ENCODE results near the gene FAM168B. TPM values are rescaled to one million over a fixed set of nuclear protein-coding genes. Genes with fewer than 3 reads are reported as not detected.

Gene FAM168B
- total RNA-seq (2022) = 89.7 and 111 TPM in 2 replicates
- Bru-seq, nascent RNA = percentile 94 among the genes with signal in this experiment
- percentile 97 among the genes with signal in this experiment for BruChase-seq, experiment 1, labeled RNA remaining after a 6-hour chase
- percentile 96 among the genes with signal in this experiment for BruChase-seq, experiment 2, labeled RNA remaining after a 2-hour chase
- long read RNA-seq, full-length matches to known transcripts = 34 of 61 reads
- long read RNA-seq, partial matches to known transcripts = 5 of 61 reads
- long read RNA-seq, other reads (novel, unspliced or antisense) = 22 of 61 reads

DNA sequence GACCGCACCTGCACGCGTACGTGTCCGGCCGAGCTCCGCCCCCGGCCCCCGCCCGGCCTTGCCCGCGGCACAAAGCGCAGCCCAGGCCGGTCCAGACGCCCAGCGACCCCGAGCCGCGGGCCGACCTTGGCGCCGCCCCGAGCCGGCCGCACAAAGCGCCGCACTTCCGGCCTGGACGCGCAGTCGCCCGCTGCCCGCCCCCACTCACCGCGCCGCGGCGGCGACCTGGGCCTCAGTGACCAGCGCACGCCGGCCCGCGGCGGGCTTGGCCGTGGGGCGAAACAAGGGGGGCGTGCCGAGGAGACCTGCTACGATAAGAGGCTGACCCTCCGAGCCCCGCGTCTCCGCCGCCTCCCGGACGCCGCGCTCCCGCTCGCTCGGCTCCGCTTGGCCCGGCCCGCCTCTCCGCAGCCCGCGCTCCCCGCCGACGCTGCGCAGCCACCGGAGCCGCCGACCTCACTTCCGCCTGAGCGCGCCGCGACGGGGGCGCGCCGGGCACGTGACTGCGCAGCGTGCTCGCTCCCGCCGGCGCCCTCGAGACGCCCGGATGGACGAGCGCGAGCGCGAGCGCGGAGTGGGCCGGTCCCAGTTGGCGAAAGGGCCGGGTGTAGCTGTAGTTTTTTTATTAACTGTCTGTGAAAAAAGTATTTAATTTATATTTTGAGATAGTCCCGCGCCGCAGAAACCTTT lies at the start of gene FAM168B:
TSS of gene FAM168B (minus strand) at position 455 of the 690 bp plus-strand sequence. CDS start 10,814 bp downstream, outside the sequence.
- CTCF ChIA-PET = interaction anchor here (1.2 to 1.4 kb wide), 2 partner anchors 13 to 399 kb away, joined by 4 to 5 read pairs; partner anchors contain the start of gene MZT2A
- intact Hi-C loops (cut with micrococcal nuclease; ENCODE audit: unreplicated experiment) = no loop called here

DNA sequence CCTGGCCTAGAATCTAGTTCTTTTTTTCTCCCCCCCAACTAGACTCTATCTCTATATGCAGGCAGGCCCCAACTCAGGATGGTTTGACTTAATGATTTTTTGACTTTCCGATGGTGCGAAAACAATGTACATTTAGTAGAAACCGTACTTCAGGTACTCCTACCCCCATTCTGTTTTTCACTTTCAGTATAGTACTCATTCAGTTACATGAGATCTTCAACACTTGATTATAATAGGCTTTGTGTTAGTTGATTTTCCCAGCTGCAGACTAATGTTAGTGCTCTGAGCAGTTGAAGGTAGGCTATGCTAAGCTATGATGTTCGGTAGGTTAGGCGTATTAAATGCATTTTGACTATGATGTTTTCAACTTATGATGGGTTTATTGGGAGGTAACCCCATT lies 49.6 kb upstream of the FAM168B start:
- H3K9me3 Mint-ChIP-seq (ENCODE audit: low read depth, unreplicated experiment) = no peaks in the 10 kb centered on the region
- TF ChIP-seq CTCF (IDR thresholded peaks at IDR 0.05; ENCODE audit: unreplicated experiment) = no peak
- no peak overlapping the region for H3K4me3 Mint-ChIP-seq (ENCODE audit: low read depth, unreplicated experiment)
- no peak overlapping the region for H3K27ac Mint-ChIP-seq (ENCODE audit: unreplicated experiment)
- intact Hi-C loops (cut with micrococcal nuclease; ENCODE audit: unreplicated experiment) = no loop called here
- no peaks in the 10 kb centered on the region for H3K27me3 Mint-ChIP-seq (ENCODE audit: unreplicated experiment)
- CTCF ChIA-PET = no interaction called here
- BruUV-seq (replicated peaks) = no TSS peak
- no peak for DNase-seq
- peaks cover 27% of the 10 kb centered on the region for H3K36me3 Mint-ChIP-seq (ENCODE audit: insufficient read depth, unreplicated experiment)
- no peaks in the 10 kb centered on the region for H3K4me1 Mint-ChIP-seq (ENCODE audit: low read depth, unreplicated experiment)

More for the DNA sequence above, at the start of gene FAM168B:
- peak; percentile 92 for DNase-seq
- Mint-ChIP-seq H3K27ac (ENCODE audit: unreplicated experiment) (peak within 1 kb of the TSS; percentile 80), H3K4me1 (ENCODE audit: low read depth, unreplicated experiment) (no peaks in the 10 kb centered on the region), H3K4me3 (ENCODE audit: low read depth, unreplicated experiment) (peak within 1 kb of the TSS; percentile 74), H3K36me3 (ENCODE audit: insufficient read depth, unreplicated experiment) (peaks cover 67% of the 10 kb centered on the region), H3K9me3 (ENCODE audit: low read depth, unreplicated experiment) (no peaks in the 10 kb centered on the region), H3K27me3 (ENCODE audit: unreplicated experiment) (no peaks in the 10 kb centered on the region)
- TF ChIP-seq CTCF (IDR thresholded peaks at IDR 0.05; ENCODE audit: unreplicated experiment) = no peak
- BruUV-seq (replicated peaks) = no TSS peak

DNA sequence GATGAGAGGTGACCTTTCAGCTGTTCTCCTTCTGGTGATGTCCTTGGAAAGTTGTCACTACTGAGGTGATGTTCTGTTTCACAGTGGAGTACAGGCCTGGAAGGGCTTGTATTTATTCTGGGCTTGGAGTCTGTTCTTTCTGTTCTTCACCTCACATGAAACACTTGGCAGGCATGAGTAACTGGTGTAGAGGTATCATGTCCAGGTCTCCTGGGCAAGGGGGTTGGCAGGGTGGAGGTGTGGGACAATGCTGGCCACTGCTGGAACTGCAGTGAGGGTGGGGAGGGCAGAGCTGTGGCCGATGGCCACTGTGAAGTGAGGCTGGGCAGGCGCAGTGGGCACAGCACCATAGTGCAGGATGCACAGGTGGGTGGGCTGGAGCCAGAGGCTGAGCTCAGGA lies 47.3 kb upstream of the FAM168B start:
- H3K36me3 Mint-ChIP-seq (ENCODE audit: insufficient read depth, unreplicated experiment) = peaks cover 26% of the 10 kb centered on the region
- CTCF ChIA-PET = no interaction called here
- BruUV-seq (replicated peaks) = no TSS peak

DNA sequence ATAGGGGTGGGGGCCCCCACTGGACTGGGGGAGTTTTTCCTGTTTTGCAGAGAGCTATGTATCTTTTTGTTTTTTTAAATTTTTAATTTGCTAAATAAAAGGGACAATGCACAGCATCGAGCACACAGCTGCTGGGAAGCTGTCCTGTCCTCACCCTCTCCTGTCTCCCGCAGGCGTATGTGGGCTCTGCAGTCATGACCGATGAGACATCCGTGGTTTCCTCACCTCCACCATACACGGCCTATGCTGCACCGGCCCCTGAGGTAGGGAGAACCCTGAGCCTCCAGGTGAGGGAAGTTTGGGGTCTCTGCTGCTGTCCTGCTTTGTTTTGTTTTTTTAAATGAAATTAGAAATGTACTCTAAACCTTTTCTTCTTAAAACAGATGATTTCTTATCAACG lies 39.5 kb upstream of the FAM168B start:
- no peak overlapping the region for H3K4me3 Mint-ChIP-seq (ENCODE audit: low read depth, unreplicated experiment)
- H3K27ac Mint-ChIP-seq (ENCODE audit: unreplicated experiment) = no peak overlapping the region
- intact Hi-C loops (cut with micrococcal nuclease; ENCODE audit: unreplicated experiment) = no loop called here
- H3K9me3 Mint-ChIP-seq (ENCODE audit: low read depth, unreplicated experiment) = peaks cover 3% of the 10 kb centered on the region
- BruUV-seq (replicated peaks) = no TSS peak
- no peak for DNase-seq
- peaks cover 51% of the 10 kb centered on the region for H3K36me3 Mint-ChIP-seq (ENCODE audit: insufficient read depth, unreplicated experiment)
- H3K27me3 Mint-ChIP-seq (ENCODE audit: unreplicated experiment) = no peaks in the 10 kb centered on the region
- TF ChIP-seq CTCF (IDR thresholded peaks at IDR 0.05; ENCODE audit: unreplicated experiment) = no peak
- CTCF ChIA-PET = no interaction called here
- peaks cover 22% of the 10 kb centered on the region for H3K4me1 Mint-ChIP-seq (ENCODE audit: low read depth, unreplicated experiment)

More for the DNA sequence above, 47.3 kb upstream of the FAM168B start:
- Mint-ChIP-seq H3K27ac (ENCODE audit: unreplicated experiment) (no peak overlapping the region), H3K9me3 (ENCODE audit: low read depth, unreplicated experiment) (no peaks in the 10 kb centered on the region), H3K27me3 (ENCODE audit: unreplicated experiment) (no peaks in the 10 kb centered on the region), H3K4me1 (ENCODE audit: low read depth, unreplicated experiment) (no peaks in the 10 kb centered on the region), H3K4me3 (ENCODE audit: low read depth, unreplicated experiment) (no peak overlapping the region)
- intact Hi-C loops (cut with micrococcal nuclease; ENCODE audit: unreplicated experiment) = no loop called here
- DNase-seq = no peak
- no peak for TF ChIP-seq CTCF (IDR thresholded peaks at IDR 0.05; ENCODE audit: unreplicated experiment)
